Dedifferentiated amniotic fluid mesenchymal stem cell (primary cell): ENCODE results near the gene ASZ1.
"Not testable (repeated sequence)": the region's sequence is repeated elsewhere in the genome, so short reads cannot be mapped to it uniquely, and the experiment has no call there.

Experiments
- DNase-seq: peaks from one replicate; pipeline ENCODE4 v3.0.0-alpha.2; 2016; ENCODE audit errors: extremely low spot score

Gene ASZ1

DNA sequence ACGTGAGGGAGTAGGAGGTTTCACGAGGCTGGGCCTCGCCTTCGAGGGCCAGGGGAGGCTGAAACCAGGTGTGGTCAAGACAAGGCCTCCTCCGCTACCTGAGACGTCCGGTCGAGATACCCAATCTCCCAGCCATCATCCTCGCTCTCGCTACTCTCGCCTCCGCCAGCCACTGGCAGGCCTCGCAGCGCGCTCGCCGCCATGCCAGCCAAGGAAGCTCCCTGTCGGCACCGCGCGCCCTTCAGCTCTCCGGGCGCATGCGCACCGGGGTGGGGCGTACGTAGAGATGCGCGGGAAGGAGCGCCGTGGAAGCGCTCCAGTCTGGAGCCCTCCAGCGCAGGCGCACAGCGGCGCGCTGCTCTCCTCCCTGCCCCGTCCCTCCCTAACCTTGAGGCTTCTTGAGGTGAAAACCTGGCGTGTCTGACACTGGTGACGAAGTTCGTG lies at the start of gene ASZ1:
ASZ1 (minus strand) TSS at position 236 of the 444 bp plus-strand sequence; CDS start at position 203, 33 bp downstream.
- no peak for DNase-seq

DNA sequence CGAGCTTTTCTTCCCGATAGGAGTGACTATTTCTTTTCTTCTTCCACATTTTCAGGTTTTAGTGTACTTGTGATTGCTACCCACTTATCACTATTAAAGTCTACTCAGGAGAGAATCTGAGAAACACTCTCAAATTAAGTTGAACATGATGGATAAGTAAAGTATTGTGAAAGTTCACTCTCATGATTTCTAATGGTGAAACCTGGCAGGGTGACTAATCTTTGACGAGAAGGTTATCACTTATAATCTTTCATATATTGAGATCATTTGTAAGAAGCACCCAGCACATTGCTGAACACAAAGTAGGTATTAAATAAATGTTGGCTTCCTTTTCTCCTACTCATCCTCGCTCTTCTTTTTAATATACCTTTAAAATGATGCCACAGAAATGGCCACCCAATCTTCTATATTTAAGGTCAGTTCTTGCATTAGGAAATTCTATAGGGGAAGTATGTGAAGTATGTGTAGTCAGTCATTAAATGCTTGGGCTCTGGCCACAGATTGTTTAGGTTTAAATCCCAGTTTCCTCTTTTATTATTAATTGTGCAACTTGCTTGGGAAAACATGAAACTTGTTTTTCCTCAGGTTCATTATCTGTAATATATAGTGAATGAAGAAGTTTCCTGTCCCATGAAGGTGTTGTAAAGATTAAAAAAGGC lies 49.4 kb upstream of the ASZ1 start:
- no peak for DNase-seq

- DNase-seq = no peak
Measured at GRCh38 chr7:117472335-117472734, 45.0 kb upstream of the ASZ1 start.

GRCh38 chr7:117470777-117471176 lies 43.5 kb upstream of the ASZ1 start:
- DNase-seq = no peak

- no peak for DNase-seq
Measured at GRCh38 chr7:117468174-117468573, 40.9 kb upstream of the ASZ1 start.

DNA sequence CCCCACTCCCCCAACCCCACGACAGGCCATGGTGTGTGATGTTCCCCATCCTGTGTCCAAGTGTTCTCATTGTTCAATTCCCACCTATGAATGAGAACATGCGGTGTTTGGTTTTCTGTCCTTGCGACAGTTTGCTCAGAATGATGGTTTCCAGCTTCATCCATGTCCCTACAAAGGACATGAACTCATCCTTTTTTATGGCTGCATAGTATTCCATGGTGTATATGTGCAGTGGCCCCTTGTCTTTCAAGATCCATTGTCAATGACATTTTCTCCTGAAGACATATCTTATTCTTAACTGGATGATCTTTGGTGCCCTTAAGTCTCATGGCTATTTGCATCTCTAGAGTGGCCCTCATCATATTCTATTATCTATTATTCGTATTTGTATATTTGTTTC lies 33.5 kb upstream of the ASZ1 start:
- not testable (repeated sequence) for DNase-seq

GRCh38 chr7:117459735-117460134 lies 32.4 kb upstream of the ASZ1 start:
- no peak for DNase-seq

DNA sequence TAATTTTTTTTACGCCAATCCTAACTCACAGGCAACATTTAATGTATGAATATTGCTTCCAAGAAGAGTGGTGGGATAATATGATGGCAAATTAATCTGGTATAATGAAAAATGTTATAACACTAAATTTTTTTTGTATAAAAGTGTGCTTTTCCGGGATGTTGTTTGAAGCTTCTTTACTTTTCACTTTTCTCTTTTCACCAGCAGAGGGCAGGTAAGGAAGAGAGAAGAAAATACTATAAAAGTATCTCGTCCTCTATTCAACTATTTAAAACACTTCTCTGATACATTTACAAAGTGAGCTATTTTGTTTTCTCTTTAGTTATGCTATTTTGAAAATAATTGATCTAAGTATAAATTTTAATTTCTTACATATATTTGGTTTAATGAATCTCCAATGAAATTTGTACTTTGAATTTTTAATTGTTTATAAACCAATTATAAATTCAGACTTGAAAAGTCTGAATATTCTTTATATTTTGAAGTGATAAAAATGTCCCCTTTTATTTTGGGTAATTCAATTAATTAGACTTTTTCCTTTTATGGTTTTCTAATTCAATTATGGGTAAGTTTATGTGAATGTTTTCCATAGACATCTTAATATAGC lies 31.8 kb upstream of the ASZ1 start:
- DNase-seq = peak; percentile 53

GRCh38 chr7:117448655-117449054 lies 21.4 kb upstream of the ASZ1 start:
- no peak for DNase-seq

DNA sequence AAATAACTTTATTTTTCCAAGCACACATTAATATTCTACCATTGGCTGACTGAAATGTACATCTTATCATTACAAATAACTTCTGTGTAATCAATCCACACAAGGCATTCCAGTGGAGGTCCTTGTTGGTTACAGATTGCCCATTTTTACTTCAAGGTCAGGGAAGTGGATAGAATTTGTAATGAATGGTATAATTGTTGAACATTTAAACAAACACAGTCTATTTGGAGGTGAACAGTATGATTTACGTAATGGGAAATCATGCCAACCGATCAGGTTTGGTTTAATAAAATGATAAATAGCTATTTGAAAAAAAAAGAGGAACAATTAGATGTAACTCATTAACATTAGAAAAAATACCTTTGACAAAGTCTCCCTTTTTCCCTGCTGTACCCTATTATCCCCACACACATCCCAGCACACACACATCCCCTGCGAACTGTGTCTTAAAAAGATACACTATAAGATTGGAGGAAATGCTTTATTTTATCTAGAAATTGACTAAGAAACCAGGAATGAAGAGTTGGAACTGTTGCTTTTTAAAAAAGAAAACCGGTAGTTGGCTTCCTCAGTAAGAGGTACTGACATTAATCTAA lies 19.0 kb upstream of the ASZ1 start:
- no peak for DNase-seq

DNA sequence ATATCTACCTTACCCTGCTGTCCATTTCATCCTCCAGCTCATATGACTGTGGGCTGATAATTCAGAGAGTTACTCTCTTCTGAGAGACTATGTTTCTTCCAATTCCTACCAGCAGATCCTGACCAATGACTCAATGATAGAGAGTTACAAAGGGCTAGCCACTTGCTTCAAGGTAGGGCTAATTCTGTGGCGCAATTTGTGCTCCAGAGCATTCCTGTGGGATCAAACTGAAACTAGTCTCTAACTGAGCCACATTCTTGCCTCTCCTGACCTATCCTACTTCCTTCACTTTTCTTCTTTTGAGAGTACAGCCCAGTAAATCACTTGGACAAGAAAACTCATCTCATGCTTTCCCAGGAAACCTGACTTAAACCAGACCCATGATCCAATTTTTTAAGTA lies 17.9 kb upstream of the ASZ1 start:
- no peak for DNase-seq

GRCh38 chr7:117444646-117445045 lies 17.4 kb upstream of the ASZ1 start:
- DNase-seq = no peak

GRCh38 chr7:117435475-117436043 lies 8.3 kb upstream of the ASZ1 start:
- DNase-seq = no peak

GRCh38 chr7:117424090-117424829 lies 3.0 kb downstream of the ASZ1 start:
- no peak for DNase-seq

DNA sequence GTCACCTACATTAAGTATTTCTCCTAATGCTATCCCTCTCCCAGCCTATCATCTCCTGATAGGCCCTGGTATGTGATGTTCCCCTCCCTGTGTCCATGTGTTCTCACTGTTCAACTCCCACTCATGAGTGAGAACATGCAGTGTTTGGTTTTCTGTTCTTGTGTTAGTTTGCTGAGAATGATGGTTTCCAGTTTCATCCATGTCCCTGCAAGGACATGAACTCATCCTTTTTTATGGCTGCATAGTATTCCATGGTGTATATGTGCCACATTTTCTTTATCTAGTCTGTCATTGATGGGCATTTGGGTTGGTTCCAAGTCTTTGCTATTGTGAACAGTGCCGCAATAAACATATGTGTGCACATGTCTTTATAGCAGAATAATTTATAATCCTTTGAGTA lies 12.7 kb downstream of the ASZ1 start:
- DNase-seq = not testable (repeated sequence)

DNA sequence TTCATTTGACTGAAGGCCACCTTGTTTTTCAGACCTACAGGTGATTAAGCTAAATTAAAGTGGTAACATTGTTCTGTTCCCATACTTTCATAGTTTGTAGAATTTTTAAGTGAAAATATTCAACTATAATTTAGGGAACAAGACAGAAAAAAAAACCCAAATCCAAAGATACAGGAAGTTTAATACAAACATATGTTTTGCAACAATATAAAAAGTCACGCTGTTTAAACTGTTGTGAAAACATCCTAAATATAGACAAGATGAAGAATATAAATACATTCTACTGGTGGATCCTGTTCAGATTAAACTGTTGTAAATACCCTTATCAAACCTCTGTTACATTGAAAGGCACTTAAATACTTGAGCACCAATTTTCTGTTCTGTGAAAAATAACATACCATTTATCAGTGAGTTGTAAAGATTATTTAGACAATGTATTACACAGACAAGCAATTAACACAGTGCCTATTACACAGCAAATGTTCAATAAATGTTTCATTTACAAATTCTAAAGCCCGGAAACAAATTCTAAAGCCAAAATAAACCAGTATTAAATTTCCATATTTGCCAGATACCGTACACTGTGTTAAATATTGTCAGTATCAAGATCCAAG lies 14.2 kb downstream of the ASZ1 start:
- DNase-seq = no peak

DNA sequence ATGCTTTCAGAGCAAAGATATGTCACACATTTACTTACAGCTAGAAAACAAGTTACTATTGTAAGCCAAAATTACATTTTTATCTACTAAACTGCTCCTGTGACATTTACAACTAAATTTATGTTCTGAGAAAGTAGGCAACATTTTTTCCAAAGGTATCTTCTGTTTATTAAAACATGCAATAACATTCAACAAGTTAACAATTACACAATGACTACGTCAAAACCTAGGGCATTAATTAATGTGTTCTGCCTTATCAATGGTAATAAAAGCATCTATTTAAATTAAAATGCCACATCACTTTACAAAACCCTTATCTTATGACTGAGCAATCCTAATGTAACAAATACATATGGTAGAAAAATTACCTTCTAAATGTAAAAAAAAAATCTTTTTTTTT lies 14.9 kb downstream of the ASZ1 start:
- DNase-seq = no peak

GRCh38 chr7:117411539-117411938 lies 15.8 kb downstream of the ASZ1 start:
- no peak for DNase-seq

DNA sequence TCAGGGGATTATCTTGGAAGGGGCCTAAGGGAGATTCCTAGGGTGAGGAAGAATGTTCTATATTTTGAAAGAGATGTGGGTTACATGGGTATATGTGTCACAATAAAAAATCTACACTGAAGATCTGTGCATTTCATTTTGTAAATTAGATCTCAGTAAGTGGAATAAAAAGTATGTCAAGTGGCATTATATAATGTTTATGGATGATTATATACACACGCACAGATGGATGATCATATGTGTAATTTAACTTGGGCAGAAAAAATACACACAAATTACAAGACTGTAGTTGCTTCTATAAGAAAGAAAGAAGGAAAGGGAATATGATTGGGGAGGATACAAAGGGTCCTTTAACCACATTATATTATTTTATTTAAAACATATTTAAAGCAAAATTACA lies 18.5 kb downstream of the ASZ1 start:
- no peak for DNase-seq

DNA sequence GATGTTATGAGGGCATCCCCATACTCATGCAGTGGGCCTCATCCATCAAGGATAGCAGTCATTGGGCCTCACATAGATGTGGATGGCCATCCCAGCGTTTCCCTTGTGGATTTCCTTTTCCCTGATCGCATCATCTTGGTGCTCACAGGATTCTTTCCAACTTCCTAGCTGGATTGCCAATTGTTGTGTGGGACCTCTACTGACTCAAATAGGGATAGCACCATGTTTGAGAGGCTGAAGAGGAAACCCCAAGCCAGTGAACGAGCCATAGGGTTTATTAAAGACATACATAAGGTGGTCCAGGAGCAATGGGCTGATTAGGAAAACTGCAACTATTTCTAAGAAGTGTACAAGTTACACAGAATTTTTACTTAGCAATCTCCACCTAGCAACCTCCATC lies 21.8 kb downstream of the ASZ1 start:
- DNase-seq = no peak

DNA sequence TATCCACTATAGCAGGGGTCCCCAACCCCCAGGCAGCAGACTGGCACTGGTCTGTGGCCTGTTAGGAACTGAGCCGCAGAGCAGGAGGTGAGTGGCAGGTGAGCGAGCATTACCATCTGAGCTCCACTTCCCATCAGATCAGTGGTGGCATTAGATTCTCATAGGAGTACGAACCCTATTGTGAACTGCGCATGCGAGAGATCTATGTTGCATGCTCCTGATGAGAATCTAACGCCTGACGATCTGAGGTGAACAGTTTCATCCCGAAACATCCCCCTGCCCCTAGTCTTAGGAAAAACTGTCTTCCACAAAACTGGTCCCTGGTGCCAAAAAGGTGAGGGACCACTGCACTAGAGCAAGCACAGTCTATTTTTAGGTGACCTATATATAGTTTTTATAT lies 23.6 kb downstream of the ASZ1 start:
- no peak for DNase-seq

DNA sequence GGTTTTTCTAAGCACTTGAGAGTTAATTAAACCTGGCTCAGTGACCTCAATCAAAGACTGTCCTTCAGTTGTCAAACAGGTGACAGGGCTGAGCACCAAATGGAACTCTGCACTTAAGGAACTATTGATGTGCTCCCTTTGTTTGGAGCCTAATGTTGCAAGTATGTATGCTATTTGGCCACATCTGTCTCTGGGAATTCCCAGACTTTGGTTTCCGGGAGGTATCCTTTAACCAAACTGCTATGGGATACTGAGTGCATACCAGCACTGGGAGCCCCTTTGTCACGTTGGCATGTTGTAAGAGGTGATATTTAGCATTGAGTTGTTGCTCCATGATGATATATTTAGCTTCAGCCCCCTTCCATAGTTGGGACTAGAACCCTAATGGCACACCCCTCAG lies 25.2 kb downstream of the ASZ1 start:
- no peak for DNase-seq
